H1 (cell line): ENCODE results near the gene OR2A12. TPM values are rescaled to one million over a fixed set of nuclear protein-coding genes. Genes with fewer than 3 reads are reported as not detected.

Source experiments
- polyA plus RNA-seq, 7 experiments: library from polyadenylated mRNA; depleted of rRNA in 3 of 7; stranded (reverse) in 5 of 7; unstranded in 2 of 7; fragments of >200 nt in 5 of 7; fragments of 200-250 nt in 2 of 7; gene quantifications; 1 replicate in 5 of 7; 2 replicates in 1 of 7; 4 replicates in 1 of 7; pipeline versions ENCODE4 v1.2.1 to v1.2.3, GENCODE V29; 2011 to 2013; ENCODE audit warnings: missing spikeins in 2 of 7, mixed read lengths in 2 of 7
- total RNA-seq: library from RNA; stranded (reverse); fragmentation: NEBNext Ultra II Directional; extraction: Animal tissue kit (Norgen Biotek cat#: 25700); gene quantifications from 2 replicates; pipeline ENCODE4 v1.2.1, GENCODE V29; 2021
- TF ChIP-seq, protein P1 (sequence below): fragments of 300-600 bp; sonication (generic); IDR thresholded peaks from 2 replicates; pipeline ENCODE4 v1.7.1; 2012; ENCODE audit warnings: low read length, moderate library complexity, mild to moderate bottlenecking, inconsistent platforms; ENCODE audit not compliant: insufficient replicate concordance

Gene OR2A12
- total and polyA plus RNA-seq, 2 of the 8 experiments (the other 6 are each of a cell fraction or from before 2014, with no cell fraction given), result not detected

GRCh38 chr7:144087230-144087629, 1.2 kb downstream of the OR2A12 start (continued):
- TF ChIP-seq, protein P1, sequence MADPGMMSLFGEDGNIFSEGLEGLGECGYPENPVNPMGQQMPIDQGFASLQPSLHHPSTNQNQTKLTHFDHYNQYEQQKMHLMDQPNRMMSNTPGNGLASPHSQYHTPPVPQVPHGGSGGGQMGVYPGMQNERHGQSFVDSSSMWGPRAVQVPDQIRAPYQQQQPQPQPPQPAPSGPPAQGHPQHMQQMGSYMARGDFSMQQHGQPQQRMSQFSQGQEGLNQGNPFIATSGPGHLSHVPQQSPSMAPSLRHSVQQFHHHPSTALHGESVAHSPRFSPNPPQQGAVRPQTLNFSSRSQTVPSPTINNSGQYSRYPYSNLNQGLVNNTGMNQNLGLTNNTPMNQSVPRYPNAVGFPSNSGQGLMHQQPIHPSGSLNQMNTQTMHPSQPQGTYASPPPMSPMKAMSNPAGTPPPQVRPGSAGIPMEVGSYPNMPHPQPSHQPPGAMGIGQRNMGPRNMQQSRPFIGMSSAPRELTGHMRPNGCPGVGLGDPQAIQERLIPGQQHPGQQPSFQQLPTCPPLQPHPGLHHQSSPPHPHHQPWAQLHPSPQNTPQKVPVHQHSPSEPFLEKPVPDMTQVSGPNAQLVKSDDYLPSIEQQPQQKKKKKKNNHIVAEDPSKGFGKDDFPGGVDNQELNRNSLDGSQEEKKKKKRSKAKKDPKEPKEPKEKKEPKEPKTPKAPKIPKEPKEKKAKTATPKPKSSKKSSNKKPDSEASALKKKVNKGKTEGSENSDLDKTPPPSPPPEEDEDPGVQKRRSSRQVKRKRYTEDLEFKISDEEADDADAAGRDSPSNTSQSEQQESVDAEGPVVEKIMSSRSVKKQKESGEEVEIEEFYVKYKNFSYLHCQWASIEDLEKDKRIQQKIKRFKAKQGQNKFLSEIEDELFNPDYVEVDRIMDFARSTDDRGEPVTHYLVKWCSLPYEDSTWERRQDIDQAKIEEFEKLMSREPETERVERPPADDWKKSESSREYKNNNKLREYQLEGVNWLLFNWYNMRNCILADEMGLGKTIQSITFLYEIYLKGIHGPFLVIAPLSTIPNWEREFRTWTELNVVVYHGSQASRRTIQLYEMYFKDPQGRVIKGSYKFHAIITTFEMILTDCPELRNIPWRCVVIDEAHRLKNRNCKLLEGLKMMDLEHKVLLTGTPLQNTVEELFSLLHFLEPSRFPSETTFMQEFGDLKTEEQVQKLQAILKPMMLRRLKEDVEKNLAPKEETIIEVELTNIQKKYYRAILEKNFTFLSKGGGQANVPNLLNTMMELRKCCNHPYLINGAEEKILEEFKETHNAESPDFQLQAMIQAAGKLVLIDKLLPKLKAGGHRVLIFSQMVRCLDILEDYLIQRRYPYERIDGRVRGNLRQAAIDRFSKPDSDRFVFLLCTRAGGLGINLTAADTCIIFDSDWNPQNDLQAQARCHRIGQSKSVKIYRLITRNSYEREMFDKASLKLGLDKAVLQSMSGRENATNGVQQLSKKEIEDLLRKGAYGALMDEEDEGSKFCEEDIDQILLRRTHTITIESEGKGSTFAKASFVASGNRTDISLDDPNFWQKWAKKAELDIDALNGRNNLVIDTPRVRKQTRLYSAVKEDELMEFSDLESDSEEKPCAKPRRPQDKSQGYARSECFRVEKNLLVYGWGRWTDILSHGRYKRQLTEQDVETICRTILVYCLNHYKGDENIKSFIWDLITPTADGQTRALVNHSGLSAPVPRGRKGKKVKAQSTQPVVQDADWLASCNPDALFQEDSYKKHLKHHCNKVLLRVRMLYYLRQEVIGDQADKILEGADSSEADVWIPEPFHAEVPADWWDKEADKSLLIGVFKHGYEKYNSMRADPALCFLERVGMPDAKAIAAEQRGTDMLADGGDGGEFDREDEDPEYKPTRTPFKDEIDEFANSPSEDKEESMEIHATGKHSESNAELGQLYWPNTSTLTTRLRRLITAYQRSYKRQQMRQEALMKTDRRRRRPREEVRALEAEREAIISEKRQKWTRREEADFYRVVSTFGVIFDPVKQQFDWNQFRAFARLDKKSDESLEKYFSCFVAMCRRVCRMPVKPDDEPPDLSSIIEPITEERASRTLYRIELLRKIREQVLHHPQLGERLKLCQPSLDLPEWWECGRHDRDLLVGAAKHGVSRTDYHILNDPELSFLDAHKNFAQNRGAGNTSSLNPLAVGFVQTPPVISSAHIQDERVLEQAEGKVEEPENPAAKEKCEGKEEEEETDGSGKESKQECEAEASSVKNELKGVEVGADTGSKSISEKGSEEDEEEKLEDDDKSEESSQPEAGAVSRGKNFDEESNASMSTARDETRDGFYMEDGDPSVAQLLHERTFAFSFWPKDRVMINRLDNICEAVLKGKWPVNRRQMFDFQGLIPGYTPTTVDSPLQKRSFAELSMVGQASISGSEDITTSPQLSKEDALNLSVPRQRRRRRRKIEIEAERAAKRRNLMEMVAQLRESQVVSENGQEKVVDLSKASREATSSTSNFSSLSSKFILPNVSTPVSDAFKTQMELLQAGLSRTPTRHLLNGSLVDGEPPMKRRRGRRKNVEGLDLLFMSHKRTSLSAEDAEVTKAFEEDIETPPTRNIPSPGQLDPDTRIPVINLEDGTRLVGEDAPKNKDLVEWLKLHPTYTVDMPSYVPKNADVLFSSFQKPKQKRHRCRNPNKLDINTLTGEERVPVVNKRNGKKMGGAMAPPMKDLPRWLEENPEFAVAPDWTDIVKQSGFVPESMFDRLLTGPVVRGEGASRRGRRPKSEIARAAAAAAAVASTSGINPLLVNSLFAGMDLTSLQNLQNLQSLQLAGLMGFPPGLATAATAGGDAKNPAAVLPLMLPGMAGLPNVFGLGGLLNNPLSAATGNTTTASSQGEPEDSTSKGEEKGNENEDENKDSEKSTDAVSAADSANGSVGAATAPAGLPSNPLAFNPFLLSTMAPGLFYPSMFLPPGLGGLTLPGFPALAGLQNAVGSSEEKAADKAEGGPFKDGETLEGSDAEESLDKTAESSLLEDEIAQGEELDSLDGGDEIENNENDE, result peak; percentile 96
- TF ChIP-seq, all 59 proteins: peak for 1
